NCI-H526 (cell line): ENCODE results near the gene ZBTB17.
A peak's percentile ranks its signal among the peaks of the same experiment; 100 is the strongest.
"Not testable (repeated sequence)": the region's sequence is repeated elsewhere in the genome, so short reads cannot be mapped to it uniquely, and the experiment has no call there.

Source experiments
- DNase-seq, 2 experiments: peaks; one replicate each; lab custom pipeline; 2025; lab: John Stamatoyannopoulos, UW

The ZBTB17 gene

DNA sequence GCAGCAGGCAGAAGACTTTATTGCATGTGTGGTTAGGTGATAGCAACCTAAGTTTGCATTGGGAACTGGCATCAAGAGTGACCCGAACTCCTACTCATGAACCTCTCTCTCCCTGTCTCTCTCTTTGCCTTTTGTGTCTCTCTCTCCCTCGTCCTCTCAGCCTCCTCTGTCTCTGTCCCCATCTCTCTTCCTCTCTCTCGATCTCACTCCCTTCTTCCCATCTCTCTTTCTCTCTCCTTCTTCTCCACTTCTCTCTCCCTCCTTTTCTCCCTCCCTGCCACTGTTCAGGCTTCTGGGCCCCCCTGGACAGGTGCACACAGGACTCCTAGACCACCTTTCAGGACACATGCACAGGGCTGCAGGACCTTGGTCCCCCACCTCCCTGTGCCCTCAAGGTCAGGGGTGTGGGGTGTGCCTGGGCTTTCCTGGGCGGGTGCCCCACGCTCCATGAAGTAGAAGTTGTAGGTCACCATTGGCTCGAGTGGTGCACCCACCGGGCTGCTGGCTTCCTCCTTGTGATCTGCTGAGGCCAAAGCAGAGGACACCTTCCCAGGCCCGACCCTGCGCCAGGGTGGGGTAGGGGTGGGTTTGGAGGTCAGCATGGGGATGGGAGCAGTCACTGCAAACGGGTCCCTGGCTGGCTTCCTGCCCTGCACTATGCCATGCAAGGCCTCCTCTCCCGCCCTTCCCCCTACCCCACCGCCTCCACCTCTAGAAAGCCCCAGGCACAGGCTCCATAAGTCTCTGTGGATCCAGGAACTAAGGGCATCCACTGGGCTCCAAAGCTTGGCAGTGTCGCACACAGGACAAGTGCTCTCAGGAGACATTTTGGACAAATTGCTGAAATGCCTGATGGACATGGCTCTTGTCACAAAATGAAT is 13.2 kb upstream of the ZBTB17 start:
- no peak for DNase-seq

- no peak for DNase-seq
These were observed 9.9 kb upstream of the ZBTB17 start for GRCh38 chr1:15985611-15986297.

DNA sequence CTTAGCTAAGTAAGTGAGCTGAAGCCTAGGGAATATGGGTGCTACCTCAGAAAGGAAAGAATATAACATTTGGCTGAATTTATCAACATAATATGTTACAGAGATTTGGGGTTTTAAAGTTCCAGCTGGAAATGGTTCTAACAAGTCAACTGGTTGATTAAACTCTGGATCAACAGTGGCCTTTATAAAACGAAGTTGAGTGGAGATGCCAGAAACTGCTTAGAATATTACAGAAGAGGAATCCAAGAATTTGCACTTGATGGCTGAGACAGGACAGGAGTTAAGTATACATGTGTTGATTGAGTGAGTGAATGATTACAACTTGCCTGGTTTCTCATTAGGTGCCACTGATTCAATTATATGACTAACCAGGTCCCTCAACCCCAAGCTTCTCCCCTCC is 7.4 kb upstream of the ZBTB17 start:
- DNase-seq = no peak

DNA sequence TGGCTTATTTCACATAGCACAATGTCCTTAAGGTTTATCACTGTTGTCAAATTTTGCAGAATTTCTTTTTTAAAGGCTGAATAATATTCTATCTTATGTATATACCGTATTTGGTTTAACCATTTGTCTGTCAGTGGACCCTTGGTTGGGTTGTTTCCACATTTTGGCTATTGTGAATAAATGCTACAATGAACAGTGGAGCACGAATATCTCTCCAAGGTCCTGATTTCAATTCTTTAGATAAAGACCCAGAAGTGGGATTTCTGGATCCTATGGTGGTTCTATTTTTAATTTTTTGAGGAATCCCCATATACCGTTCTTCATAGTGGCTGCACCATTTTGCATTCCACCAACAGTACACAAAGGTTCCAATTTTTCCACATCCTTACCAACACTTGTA is 5.8 kb upstream of the ZBTB17 start:
- no peak for DNase-seq

GRCh38 chr1:15977947-15978346 is 2.0 kb upstream of the ZBTB17 start:
- not testable (repeated sequence) for DNase-seq

- peak; percentile 4 to 66 for DNase-seq
These were observed 520 bp downstream of the ZBTB17 start for GRCh38 chr1:15975358-15975804.

- DNase-seq = no peak
These were observed 1.0 kb downstream of the ZBTB17 start for GRCh38 chr1:15974855-15975254.

- DNase-seq = no peak
These were observed 2.1 kb downstream of the ZBTB17 start for GRCh38 chr1:15973772-15974171.

DNA sequence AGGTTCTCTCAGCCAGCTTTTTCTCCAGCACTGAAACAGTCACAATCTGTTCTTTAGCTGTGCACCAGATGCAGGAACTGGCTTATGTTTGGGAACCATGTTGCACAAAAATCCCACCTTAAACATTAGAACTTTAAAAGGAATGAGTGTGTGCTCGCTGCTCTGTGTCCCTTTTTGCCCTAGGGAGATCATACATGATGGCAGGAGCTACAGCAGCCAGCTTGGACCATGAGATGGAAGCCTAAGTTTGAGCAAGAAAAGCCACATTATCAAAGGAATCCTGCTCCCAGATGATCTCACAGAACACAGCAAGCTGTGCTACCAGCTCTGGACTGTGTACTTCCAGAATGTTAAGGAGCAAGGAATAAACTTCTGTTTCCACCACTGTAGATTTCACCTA is 3.5 kb downstream of the ZBTB17 start:
- no peak for DNase-seq

DNA sequence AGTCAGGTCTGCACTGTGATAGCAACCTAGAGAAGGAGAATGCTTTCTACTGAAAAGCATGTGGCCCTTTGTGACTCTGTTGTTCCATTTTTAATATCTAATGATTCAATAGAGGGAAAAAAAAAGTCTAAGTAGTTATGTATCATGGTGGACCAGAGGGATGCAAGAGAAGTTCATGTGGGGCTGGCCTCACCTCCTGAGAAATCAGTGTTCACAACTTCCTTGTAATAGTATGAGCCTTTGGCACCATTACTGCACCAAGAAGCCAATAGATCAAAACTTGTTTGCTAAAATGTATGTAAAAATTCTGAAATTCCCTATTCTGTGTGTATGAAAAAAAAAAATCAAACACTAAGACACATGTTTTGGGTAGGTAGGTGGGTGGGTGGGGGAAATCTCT is 5.0 kb downstream of the ZBTB17 start:
- DNase-seq = no peak

DNA sequence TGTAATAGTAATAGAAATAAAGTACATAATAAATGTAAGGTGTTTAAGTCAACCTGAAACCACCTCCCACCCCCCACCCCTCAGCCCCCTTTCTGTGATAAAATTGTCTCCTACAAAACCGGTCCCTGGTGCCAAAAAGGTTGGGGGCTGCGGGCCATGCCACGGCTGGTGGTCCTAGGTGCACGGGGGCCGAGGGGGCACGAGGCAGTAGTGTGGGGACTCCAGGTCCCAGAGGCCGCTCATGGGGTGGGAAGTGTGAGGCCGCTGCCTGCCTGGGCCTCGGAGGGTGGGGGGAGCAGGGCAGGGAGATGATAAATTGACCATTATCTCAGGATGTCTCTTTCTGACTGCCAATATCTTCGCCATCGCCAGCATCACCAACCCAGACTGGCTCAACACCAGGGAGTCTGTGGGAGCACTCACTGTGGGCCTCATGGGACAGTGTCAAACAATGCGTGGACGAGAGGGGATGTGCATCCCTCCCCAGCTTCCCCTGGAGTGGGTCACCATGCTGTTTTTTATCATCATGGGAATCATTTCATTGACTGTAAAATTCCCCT is 6.5 kb downstream of the ZBTB17 start:
- DNase-seq = no peak

DNA sequence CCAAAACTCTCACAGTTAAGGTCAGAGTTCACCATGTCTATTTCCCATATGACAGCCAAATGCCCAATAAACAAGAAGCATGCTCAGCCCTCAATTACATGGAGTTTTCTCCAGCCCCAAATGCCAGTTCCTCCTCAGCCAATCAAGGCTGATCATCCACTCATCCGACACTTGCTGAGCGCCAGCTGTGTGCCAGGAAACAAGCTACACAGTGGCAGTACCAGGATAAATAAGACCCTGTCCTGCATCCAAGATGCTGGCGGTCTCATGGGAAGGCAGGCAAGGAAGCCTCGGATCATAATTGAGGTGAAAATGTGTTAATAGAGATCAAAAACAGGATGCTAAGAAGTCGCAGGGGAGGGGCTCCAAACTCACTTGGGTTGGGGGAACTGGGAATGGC is 7.7 kb downstream of the ZBTB17 start:
- no peak for DNase-seq

DNA sequence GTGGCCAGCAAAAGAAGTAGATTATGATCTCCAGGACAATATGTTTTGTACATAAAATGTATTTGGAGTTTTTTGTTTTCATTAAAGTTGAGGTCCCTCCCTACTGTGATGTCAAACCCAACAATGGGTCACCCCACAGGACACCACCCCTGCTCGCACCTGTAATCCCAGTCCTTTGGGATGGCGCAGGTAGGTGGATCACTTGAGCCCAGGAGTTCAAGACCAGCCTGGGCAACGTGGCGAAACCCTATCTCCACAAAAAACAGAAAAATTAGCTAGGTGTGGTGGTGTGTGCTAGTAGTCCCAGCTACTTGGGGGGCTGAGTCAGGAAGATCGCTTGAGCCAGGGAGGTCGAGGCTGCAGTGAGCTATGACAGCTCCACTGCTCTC is 9.0 kb downstream of the ZBTB17 start:
- DNase-seq = no peak

DNA sequence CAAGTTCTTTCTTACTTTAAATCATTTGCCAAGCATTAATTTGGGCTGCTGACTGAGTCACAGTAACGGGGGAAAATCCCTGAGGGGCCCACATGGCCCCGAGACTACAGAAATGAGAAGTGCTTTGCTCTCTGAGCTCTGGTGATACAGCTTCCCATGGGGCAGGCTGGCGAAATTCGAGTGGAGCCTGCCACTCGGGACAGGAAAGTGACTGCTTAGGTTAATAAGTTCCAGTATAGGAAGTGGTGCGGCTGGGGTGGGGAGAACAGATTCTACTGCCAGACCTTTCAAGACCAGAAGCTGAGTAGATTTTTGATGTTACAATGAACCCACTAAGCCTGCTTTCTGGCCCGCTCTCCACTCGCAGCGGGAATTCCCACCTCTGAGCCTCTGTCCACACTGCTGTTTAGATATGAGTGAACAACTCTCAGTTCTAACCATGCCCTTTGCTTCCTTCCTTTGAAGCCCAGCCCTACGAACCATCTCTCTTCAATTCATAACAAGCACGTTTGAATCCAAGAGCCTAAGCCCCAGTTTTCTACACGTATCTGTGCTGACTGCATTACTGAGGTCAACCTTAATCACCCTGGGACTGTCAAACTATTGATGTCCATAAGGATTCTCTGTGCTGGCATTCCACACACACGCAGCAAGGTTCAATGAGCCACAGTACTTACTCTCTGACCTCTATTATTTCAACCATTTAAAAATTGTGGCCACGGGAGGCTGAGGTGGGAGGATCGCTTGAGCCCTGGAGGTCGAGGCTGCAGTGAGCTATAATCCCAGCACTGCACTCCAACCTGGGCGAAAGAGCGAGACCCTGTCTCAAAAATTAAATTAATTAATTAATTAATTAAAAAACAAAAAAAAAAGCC is 9.6 kb downstream of the ZBTB17 start:
- DNase-seq = no peak

- no peak for DNase-seq
These were observed 10.6 kb downstream of the ZBTB17 start for GRCh38 chr1:15965228-15965767.

GRCh38 chr1:15963968-15964648 is 11.8 kb downstream of the ZBTB17 start:
- peak in 1 of 2 experiments; percentile 31 for DNase-seq

DNA sequence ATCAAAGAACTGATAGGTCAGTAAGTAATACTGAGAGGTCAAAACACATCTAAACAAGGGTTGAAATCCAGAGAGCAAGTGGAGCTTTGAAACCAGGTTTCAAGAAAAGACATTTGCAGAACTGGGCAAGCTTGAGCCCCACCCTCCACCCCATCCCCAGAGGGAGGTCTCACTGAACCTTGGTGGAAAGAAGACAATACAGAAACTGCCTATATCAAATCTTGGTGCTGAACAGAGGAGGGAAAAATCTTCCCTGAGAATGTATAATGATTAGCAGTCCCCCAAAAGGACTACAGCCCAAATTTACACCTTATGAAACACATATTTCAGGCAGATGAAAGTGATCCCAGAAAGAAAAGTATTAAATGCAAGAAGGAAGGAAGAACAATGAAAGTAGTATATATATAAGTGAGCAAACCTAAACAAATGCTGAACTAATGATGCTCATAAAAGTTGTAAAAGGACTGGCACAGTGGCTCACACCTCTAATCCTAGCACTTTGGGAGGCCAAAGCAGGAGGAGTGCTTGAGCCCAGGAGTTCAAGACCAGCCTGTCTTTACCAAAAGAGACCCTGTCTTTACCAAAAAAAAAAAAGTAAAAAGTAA is 12.4 kb downstream of the ZBTB17 start:
- DNase-seq = no peak

GRCh38 chr1:15962671-15963362 is 13.1 kb downstream of the ZBTB17 start:
- no peak for DNase-seq

- DNase-seq = no peak
These were observed 13.7 kb downstream of the ZBTB17 start for GRCh38 chr1:15962176-15962575.

DNA sequence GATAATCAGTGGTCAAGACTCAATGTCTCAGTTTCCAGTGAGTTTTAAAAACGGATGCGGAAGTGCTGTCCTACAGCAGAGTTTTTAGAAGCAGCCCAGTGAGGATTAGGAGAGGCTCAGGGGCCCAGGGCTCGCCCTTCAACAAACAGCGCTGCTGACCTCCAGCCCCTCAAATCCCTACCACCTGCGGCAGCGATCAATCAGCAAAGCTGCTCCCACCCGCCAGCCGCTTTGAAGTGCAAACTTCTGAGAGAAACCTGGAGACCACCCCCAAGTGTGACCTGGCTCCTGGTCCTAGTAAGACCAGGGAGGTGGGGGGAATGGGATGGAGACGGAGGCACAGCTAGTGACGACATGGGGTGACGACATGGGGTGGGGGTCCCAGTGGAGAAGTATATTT is 14.4 kb downstream of the ZBTB17 start:
- DNase-seq = no peak
